ENCODE measurements around the gene TMEM185B.
A peak's percentile ranks its signal among the peaks of the same experiment; 100 is the strongest.
"Not testable (repeated sequence)": the region's sequence is repeated elsewhere in the genome, so short reads cannot be mapped to it uniquely, and the experiment has no call there.

TMEM185B gene

DNA sequence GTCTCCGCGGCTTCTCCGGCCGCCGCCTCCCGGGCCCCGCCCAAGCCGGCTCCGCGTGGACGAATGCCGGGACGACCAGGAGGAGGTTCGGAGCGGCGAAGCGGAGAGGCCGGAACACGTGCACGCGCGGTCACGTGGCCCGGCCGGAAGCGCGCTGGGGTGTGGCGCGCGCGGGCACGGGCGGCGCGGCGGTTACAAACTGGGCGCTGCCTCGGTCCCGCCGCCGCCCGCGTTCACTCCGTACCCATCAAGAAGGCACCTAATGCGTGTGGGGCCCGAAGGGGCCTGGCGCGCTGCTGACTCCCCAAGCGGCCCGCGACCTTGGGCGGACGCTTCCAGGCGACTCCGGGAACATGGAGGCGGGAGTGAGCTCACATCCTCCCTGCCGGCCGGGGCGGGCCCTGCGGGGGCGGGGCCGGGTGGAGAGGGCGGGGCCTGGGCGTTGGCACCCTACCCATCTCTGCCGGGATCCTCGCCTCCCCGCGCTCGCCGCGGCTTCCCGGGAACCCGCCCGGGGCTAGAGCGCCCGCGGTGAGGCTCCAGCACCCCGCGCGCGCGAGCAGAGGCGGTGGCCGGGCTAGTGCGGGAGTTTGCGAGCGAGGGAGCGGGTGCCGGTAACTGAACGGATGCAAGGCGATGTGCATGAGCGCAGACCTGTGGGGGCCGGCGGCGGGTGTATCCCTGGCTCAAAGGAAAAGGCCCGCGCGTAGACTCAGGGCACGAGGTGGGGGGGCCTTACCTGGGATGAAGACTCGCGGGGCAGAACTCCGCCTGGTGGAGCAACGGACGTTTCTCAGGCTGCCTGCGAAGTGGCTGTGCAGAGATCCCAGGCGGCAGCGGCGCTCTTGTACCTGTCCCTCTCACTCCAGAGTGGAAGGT is at the start of gene TMEM185B:
TMEM185B (minus strand) TSS at position 367 of the 879 bp plus-strand sequence. CDS start 424 bp downstream, outside the sequence.
- DNase-seq: peak; percentile 92

GRCh38 chr2:120271711-120272379 is 48.6 kb upstream of the TMEM185B start:
- no peak for DNase-seq

DNA sequence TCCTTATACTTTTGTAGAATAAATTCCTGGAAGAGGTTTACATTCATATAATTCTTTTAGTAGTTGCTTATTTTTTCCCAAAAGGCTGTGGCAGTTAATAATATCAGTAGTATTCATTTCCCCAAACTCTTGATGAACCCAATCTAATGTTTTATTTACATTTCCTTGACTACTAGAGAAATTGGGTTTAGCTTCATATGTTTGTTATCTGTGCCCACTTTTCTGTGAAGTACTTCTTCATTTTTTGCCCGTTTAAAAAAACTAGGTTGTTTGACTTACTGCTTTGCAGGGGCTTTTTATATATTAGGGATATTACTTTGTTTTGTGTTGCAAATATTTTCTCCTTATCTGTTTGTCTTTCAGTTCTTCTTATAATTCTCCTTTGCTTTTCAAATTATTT is 46.6 kb upstream of the TMEM185B start:
- DNase-seq: no peak

- no peak for DNase-seq
Measured at GRCh38 chr2:120269076-120269744, 46.0 kb upstream of the TMEM185B start.

- no peak for DNase-seq
Measured at GRCh38 chr2:120267348-120267747, 44.1 kb upstream of the TMEM185B start.

DNA sequence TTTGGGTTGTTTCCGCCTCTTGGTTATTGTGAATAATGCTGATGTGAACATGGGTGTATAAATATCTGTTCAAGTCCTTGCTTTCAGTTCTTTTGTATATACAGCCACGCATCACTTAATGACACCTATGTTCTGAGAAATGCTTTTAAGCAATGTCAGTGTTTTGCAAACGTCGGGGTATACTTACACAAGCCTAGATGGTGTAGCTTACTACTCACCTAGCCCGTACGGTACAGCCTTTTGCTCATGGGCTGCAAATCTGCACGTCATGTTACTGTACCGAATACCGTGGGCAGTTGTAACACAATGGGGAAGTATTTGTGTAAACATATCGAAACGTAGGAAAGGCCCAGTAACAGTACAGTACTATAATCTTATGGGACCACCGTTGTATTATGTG is 41.8 kb upstream of the TMEM185B start:
- no peak for DNase-seq

DNA sequence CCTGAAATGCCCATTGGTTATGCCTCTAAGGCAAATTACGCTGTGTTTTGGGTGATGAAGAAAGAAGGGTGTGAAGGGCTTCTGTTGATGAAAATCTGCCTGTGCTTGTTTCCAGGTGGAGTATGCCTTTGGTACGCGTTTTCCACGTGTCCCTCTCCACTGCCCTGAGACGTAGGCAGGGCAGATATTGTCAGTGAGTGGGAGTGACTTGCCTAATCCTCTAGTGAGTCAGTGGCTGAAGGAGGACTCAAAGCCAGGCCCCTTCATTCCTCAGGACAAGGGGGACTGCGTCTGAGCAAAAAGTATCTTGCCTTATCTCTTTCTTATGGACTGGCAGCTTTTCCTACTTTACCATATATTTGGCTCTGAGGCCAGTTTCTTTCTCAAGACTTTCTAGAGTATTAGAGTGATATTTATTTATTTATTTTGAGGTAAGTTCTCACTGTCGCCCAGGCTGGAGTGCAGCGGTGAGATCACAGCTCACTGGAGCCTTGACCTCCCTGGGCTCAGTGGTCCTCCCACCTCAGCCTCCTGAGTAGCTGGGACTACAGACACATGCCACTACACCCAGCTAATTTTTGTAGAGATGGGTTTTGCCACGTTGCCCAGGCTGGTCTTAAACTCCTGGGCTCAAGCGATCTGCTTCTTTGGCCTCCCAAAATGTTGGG is 39.7 kb upstream of the TMEM185B start:
- no peak for DNase-seq

- DNase-seq: no peak
Measured at GRCh38 chr2:120262150-120262549, 39.0 kb upstream of the TMEM185B start.

DNA sequence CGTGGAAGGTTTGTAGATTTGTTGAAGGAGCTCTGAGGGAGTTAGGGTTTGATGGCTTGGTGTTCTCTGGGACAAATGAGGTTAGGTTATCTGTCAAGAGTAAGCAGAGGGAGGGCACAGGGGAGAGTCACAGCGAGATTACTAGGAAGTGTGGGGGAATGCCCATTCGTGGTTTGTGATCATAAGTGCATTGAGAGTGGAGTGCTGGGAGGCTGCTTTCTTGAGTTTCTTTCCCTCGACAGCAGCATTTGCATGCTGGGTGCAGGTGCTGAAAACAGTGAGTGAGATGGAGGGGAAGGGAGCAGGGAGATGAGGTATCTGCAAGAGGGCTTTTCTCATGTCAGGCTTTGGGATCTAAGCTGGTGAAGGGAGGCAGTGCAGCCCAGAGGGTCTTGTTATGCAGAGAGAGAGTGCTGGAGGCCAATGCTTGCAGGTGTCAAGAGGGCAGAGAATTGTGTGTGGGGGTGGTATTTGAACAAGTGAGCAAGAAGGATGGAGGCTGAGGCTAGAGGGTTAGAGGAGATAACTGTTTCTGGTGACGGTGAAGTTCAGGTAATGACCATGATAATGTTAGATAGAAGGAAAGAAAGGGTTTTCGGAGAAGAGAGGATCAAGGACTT is 38.3 kb upstream of the TMEM185B start:
- DNase-seq: no peak

GRCh38 chr2:120260736-120261135 is 37.5 kb upstream of the TMEM185B start:
- no peak for DNase-seq

- not testable (repeated sequence) for DNase-seq
Measured at GRCh38 chr2:120259939-120260338, 36.7 kb upstream of the TMEM185B start.

- no peak for DNase-seq
Measured at GRCh38 chr2:120258196-120258595, 35.0 kb upstream of the TMEM185B start.

DNA sequence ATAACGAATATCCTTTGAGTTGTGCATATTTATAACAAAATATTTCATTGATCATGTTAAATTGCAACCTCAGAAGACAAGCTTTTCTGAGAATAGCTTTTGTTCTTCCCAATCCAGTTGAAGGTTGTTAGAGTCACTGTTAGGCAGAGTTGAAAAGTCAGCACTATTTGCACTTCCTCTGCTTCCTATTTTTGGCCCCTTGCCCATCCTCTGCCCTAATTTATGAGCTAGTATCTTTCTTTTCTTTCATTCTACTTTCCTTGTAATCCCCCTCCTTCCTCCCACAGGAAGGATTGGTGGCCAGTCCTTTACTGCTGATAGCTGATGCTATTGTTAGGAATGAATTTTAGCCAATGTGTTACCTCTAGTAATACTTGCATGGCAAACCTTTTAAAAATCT is 34.3 kb upstream of the TMEM185B start:
- DNase-seq: no peak

- DNase-seq: no peak
Measured at GRCh38 chr2:120256651-120257000, 33.4 kb upstream of the TMEM185B start.

DNA sequence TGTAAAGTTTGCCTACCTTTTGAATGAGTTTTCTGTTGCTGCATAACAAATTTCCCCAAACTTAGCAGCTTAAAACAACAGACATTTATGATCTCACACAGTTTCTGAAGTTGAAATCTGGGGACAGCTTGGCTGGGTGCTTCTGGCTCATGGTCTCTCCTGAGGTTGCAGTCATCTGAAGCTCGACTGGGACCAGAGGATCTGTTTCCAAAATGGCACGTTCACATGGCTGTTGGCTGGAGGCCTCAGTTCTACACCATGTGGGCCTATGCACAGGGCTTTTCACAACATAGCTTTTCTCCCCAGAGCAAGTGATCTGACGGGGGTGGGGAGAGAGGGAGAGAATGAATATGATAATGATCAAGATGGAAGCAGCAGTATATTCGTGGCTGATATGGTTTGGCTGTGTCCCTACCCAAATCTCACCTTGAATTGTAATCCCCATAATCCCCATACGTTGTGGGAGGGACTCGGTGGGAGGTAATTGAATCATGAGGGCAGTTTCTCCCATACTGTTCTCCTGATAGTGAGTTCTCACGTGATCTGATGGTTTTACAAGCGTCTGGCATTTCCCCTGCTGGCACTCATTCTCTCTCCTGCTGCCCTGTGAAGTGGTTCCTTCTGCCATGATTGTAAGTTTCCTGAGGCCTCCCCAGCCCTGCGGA is 32.9 kb upstream of the TMEM185B start:
- DNase-seq: no peak

DNA sequence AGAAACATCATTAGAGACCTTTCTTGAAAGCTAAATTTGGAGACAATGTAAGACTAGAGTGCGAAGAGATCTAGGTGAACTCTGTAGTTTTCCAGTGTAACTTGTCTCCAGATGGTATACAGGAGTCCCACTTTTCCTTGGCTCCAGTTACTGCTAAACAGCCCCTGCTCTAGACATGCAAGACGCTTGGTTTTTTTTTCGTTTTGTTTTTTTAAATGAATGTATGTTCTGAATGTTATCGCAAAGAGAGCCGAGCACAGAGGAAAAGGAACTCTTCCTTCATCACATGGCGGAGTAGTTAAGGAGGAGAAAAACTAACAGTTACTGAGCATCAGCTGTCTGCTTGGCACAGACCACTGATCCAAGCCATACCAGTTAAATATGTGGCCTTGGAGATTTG is 31.9 kb upstream of the TMEM185B start:
- no peak for DNase-seq

DNA sequence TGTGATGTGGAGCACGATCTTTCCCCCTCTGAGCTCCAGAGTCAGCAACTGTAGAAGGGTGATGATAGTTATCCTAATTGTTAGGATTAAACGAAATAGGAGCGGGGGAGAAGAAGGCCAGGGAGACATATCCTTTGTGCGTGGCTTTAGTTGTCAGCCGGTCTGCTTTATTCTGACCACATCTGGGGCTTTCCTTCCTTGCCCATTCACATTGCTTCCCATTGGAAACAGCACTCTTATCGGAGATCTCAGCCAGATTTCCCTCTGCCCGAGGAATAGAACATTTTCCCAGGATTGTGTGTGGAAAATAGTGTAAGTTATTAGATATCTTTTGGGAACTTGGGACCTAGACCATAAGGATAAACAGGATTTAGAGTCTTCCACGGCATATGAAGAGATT is 31.0 kb upstream of the TMEM185B start:
- DNase-seq: no peak

DNA sequence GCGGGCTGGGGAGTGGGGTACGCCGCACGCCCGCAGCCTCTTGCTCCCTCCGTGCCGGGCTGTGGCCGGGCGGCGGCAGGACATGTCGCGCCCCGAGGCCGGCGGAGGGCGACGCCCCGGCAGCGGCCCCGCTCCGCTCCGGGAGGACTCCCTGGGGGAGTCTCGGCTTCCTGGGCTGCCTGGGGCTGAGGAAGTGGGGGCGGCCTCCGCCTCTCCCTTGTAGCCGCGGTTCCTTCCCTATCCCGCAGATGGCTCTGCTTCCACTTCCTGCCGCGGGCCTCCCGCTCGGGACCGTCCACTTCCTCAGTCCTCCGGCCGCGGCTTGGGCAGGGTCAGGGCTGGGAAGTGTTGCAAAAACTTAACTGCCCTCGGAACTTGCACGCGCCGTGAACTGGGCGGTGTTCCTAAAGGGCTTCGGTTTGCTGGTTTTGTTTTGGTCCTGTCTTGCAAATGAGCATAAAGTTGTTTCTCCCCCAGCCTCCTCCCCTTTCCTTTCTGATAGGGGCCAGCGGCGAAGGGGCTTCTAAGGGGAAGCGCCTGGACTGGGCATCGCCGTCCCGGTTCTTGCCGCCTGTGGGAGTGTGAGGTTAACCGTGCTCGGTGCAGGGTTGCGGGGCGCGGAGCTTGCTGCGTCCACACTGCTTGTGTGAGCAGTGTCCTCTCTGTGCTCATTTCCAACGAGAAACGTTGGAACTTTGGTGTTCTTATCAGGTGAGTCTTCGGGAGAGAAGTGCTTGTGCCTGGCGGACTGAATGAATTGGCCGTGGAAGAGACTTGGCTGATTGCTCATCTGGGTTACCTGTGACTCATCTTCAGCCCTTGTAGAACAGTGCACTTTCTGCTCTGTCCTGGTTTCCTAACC is 30.1 kb upstream of the TMEM185B start:
- DNase-seq: peak; percentile 51

DNA sequence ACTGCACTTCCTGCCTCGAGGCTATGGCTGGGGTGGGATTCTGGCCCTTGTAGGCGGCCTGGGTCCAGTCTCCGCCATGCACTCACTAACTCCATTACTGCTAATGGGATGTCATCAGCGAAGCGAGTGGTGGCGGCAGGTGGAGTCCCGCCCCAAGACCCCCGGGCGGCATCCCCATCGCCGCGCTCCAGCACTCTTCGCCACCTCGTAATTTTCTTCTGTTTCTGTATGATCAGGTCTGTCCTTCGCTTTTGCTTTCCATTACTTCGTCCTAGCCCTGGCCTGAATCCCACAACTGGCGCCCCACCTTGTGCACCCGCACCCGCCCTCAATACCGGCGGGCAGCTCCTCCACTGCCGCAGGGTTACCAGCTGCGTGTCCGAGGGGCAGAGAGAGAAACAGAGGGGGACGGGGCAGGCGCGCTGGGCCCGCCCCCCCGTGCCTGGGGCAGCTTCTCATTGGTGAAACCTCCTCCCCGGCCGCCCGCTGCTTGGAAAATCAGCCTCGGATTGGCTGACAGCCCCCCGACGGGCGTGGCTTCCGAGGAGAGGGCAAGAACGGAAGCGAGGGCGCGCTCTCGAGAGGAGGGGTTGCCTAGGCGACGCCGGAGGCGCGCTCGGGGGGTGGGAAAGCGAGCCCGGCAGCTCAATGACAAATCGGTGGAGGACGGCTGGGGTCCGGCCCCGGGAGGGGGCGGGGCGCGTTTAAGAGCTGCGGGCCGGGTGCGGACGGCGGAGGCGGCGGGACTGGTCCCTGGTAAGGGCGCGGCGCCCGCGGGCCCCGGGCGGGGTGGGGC is 29.2 kb upstream of the TMEM185B start, which contains the start of gene RALB:
RALB (plus strand) TSS at position 628 of the 796 bp plus-strand sequence. CDS start 25,813 bp downstream, outside the sequence.
- DNase-seq: peak; percentile 99

- no peak for DNase-seq
Measured at GRCh38 chr2:120251880-120252224, 28.7 kb upstream of the TMEM185B start.
